ENCODE measurements around the gene RPS6KA1.
"Not testable (repeated sequence)": the region's sequence is repeated elsewhere in the genome, so short reads cannot be mapped to it uniquely, and the experiment has no call there.

Gene RPS6KA1

GRCh38 chr1:26598890-26599289, 69.3 kb downstream of the RPS6KA1 start:
- peaks cover 5% of the 10 kb centered on the region for H3K9me3 Mint-ChIP-seq
- H3K36me3 Mint-ChIP-seq (ENCODE audit: low read depth) = peaks cover 4% of the 10 kb centered on the region
- peaks cover 9% of the 10 kb centered on the region for H3K4me1 Mint-ChIP-seq
- no peak for TF ChIP-seq CTCF (IDR thresholded peaks at IDR 0.05; ENCODE audit: unreplicated experiment in 3 of 3)
- H3K27ac Mint-ChIP-seq = peak overlapping the region in 2 of 3 experiments; percentile 54 to 85
- no peak overlapping the region for H3K4me3 Mint-ChIP-seq
- peaks cover 7% of the 10 kb centered on the region for H3K27me3 Mint-ChIP-seq (ENCODE audit: low read depth)

- Mint-ChIP-seq H3K36me3 (ENCODE audit: low read depth) (peaks cover 2% of the 10 kb centered on the region), H3K27ac (peak overlapping the region in 1 of 3 experiments; percentile 58), H3K9me3 (peaks cover 3% of the 10 kb centered on the region), H3K27me3 (ENCODE audit: low read depth) (no peaks in the 10 kb centered on the region), H3K4me1 (peaks cover 19% of the 10 kb centered on the region), H3K4me3 (no peak overlapping the region)
- peak; percentile 86 to 92 (median 89) for TF ChIP-seq CTCF (IDR thresholded peaks at IDR 0.05; ENCODE audit: unreplicated experiment in 3 of 3)
These were observed 72.9 kb downstream of the RPS6KA1 start for GRCh38 chr1:26602378-26602959.

GRCh38 chr1:26603856-26604255, 74.3 kb downstream of the RPS6KA1 start:
- Mint-ChIP-seq H3K27me3 (ENCODE audit: low read depth) (no peaks in the 10 kb centered on the region), H3K9me3 (no peaks in the 10 kb centered on the region), H3K27ac (peak overlapping the region; percentile 3 to 52 (median 7)), H3K4me1 (peaks cover 19% of the 10 kb centered on the region), H3K4me3 (no peak overlapping the region), H3K36me3 (ENCODE audit: low read depth) (no peaks in the 10 kb centered on the region)
- TF ChIP-seq CTCF (IDR thresholded peaks at IDR 0.05; ENCODE audit: unreplicated experiment in 3 of 3) = no peak

GRCh38 chr1:26607186-26607585, 77.6 kb downstream of the RPS6KA1 start:
- Mint-ChIP-seq H3K4me1 (peaks cover 19% of the 10 kb centered on the region), H3K27ac (no peak overlapping the region), H3K9me3 (no peaks in the 10 kb centered on the region), H3K36me3 (ENCODE audit: low read depth) (no peaks in the 10 kb centered on the region), H3K27me3 (ENCODE audit: low read depth) (peaks cover 7% of the 10 kb centered on the region), H3K4me3 (no peak overlapping the region)
- TF ChIP-seq CTCF (IDR thresholded peaks at IDR 0.05; ENCODE audit: unreplicated experiment in 3 of 3) = no peak

- Mint-ChIP-seq H3K4me3 (no peak overlapping the region), H3K27me3 (ENCODE audit: low read depth) (peaks cover 7% of the 10 kb centered on the region), H3K9me3 (no peaks in the 10 kb centered on the region), H3K36me3 (ENCODE audit: low read depth) (no peaks in the 10 kb centered on the region), H3K4me1 (peaks cover 10% of the 10 kb centered on the region), H3K27ac (no peak overlapping the region)
- TF ChIP-seq CTCF (IDR thresholded peaks at IDR 0.05; ENCODE audit: unreplicated experiment in 3 of 3) = no peak
These were observed 79.3 kb downstream of the RPS6KA1 start for GRCh38 chr1:26608895-26609294.

GRCh38 chr1:26610781-26611180, 81.2 kb downstream of the RPS6KA1 start:
- H3K36me3 Mint-ChIP-seq (ENCODE audit: low read depth) = no peaks in the 10 kb centered on the region

GRCh38 chr1:26612627-26613026, 83.1 kb downstream of the RPS6KA1 start:
- not testable (repeated sequence) for H3K27me3 Mint-ChIP-seq (ENCODE audit: low read depth); H3K9me3 Mint-ChIP-seq; H3K36me3 Mint-ChIP-seq (ENCODE audit: low read depth); H3K4me3 Mint-ChIP-seq; H3K27ac Mint-ChIP-seq; H3K4me1 Mint-ChIP-seq

More at GRCh38 chr1:26610781-26611180, 81.2 kb downstream of the RPS6KA1 start:
- Mint-ChIP-seq H3K4me1 (no peaks in the 10 kb centered on the region), H3K27me3 (ENCODE audit: low read depth) (peaks cover 7% of the 10 kb centered on the region), H3K4me3 (no peak overlapping the region), H3K27ac (no peak overlapping the region), H3K9me3 (no peaks in the 10 kb centered on the region)
- no peak for TF ChIP-seq CTCF (IDR thresholded peaks at IDR 0.05; ENCODE audit: unreplicated experiment in 3 of 3)
